H1 (cell line): ENCODE results near the gene ABCB11. TPM values are rescaled to one million over a fixed set of nuclear protein-coding genes. Genes with fewer than 3 reads are reported as not detected.

ENCODE experiments used
- BRCA1 ChIP-seq: IDR thresholded peaks from 2 replicates; pipeline ENCODE4 v1.6.1; 2012; ENCODE audit warnings: low read depth, low read length, improper control_type of control experiment
- CEBPB ChIP-seq: IDR thresholded peaks from 2 replicates; pipeline ENCODE4 v1.6.1; 2012; ENCODE audit warnings: low read depth, low read length
- HDAC6 ChIP-seq: IDR thresholded peaks from one replicate; pipeline ENCODE4 v1.7.1; 2012; ENCODE audit warnings: low read depth, mild to moderate bottlenecking, inconsistent platforms, low read length, moderate library complexity
- RNF2 ChIP-seq: fragments of 200-900, 300-1000 bp; sonication (generic); IDR thresholded peaks from 2 replicates; pipeline ENCODE4 v1.7.1; 2016; ENCODE audit warnings: borderline replicate concordance, low read depth, mild to moderate bottlenecking, antibody characterized with exemption, low read length; ENCODE audit not compliant: poor library complexity, severe bottlenecking; ENCODE audit errors: missing control alignments
- polyA plus RNA-seq, 7 experiments: library from polyadenylated mRNA; depleted of rRNA in 3 of 7; stranded (reverse) in 5 of 7; unstranded in 2 of 7; fragments of >200 nt in 5 of 7; fragments of 200-250 nt in 2 of 7; gene quantifications; 1 replicate in 5 of 7; 2 replicates in 1 of 7; 4 replicates in 1 of 7; pipeline versions ENCODE4 v1.2.1 to v1.2.3, GENCODE V29; 2011 to 2013; ENCODE audit warnings: missing spikeins in 2 of 7, mixed read lengths in 2 of 7
- total RNA-seq: library from RNA; stranded (reverse); fragmentation: NEBNext Ultra II Directional; extraction: Animal tissue kit (Norgen Biotek cat#: 25700); gene quantifications from 2 replicates; pipeline ENCODE4 v1.2.1, GENCODE V29; 2021
- TF ChIP-seq, protein P1 (sequence below): fragments of 300-600 bp; sonication (generic); IDR thresholded peaks from 2 replicates; pipeline ENCODE4 v1.7.1; 2012; ENCODE audit warnings: low read length, moderate library complexity, mild to moderate bottlenecking, inconsistent platforms; ENCODE audit not compliant: insufficient replicate concordance

Gene ABCB11
- total and polyA plus RNA-seq, 2 of the 8 experiments (the other 6 are each of a cell fraction or from before 2014, with no cell fraction given) = not detected

DNA sequence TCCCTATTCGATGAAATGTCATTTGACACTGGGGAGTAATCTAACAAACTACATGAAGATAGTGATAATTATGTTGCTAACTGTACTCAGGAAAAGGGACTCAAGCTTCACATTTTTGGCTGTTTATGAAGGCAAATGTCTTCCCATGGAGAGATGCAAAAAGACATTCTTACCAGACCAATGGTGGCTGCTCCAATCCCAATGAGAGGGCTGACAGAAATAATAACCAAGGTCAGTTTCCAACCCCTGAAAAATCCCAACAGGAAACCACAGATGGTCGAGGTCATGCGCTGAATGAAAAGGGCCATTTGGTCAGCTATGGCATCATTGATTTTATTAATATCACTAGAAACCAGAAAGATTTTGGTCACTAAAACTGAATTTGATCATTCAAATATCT is 37.6 kb downstream of the ABCB11 start (continued):
- TF ChIP-seq, protein P1, sequence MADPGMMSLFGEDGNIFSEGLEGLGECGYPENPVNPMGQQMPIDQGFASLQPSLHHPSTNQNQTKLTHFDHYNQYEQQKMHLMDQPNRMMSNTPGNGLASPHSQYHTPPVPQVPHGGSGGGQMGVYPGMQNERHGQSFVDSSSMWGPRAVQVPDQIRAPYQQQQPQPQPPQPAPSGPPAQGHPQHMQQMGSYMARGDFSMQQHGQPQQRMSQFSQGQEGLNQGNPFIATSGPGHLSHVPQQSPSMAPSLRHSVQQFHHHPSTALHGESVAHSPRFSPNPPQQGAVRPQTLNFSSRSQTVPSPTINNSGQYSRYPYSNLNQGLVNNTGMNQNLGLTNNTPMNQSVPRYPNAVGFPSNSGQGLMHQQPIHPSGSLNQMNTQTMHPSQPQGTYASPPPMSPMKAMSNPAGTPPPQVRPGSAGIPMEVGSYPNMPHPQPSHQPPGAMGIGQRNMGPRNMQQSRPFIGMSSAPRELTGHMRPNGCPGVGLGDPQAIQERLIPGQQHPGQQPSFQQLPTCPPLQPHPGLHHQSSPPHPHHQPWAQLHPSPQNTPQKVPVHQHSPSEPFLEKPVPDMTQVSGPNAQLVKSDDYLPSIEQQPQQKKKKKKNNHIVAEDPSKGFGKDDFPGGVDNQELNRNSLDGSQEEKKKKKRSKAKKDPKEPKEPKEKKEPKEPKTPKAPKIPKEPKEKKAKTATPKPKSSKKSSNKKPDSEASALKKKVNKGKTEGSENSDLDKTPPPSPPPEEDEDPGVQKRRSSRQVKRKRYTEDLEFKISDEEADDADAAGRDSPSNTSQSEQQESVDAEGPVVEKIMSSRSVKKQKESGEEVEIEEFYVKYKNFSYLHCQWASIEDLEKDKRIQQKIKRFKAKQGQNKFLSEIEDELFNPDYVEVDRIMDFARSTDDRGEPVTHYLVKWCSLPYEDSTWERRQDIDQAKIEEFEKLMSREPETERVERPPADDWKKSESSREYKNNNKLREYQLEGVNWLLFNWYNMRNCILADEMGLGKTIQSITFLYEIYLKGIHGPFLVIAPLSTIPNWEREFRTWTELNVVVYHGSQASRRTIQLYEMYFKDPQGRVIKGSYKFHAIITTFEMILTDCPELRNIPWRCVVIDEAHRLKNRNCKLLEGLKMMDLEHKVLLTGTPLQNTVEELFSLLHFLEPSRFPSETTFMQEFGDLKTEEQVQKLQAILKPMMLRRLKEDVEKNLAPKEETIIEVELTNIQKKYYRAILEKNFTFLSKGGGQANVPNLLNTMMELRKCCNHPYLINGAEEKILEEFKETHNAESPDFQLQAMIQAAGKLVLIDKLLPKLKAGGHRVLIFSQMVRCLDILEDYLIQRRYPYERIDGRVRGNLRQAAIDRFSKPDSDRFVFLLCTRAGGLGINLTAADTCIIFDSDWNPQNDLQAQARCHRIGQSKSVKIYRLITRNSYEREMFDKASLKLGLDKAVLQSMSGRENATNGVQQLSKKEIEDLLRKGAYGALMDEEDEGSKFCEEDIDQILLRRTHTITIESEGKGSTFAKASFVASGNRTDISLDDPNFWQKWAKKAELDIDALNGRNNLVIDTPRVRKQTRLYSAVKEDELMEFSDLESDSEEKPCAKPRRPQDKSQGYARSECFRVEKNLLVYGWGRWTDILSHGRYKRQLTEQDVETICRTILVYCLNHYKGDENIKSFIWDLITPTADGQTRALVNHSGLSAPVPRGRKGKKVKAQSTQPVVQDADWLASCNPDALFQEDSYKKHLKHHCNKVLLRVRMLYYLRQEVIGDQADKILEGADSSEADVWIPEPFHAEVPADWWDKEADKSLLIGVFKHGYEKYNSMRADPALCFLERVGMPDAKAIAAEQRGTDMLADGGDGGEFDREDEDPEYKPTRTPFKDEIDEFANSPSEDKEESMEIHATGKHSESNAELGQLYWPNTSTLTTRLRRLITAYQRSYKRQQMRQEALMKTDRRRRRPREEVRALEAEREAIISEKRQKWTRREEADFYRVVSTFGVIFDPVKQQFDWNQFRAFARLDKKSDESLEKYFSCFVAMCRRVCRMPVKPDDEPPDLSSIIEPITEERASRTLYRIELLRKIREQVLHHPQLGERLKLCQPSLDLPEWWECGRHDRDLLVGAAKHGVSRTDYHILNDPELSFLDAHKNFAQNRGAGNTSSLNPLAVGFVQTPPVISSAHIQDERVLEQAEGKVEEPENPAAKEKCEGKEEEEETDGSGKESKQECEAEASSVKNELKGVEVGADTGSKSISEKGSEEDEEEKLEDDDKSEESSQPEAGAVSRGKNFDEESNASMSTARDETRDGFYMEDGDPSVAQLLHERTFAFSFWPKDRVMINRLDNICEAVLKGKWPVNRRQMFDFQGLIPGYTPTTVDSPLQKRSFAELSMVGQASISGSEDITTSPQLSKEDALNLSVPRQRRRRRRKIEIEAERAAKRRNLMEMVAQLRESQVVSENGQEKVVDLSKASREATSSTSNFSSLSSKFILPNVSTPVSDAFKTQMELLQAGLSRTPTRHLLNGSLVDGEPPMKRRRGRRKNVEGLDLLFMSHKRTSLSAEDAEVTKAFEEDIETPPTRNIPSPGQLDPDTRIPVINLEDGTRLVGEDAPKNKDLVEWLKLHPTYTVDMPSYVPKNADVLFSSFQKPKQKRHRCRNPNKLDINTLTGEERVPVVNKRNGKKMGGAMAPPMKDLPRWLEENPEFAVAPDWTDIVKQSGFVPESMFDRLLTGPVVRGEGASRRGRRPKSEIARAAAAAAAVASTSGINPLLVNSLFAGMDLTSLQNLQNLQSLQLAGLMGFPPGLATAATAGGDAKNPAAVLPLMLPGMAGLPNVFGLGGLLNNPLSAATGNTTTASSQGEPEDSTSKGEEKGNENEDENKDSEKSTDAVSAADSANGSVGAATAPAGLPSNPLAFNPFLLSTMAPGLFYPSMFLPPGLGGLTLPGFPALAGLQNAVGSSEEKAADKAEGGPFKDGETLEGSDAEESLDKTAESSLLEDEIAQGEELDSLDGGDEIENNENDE = no peak
- TF ChIP-seq CEBPB (no peak), HDAC6 (no peak), BRCA1 (no peak), RNF2 (no peak)
